ENCODE data around the gene ARHGAP26. TPM values are rescaled to one million over a fixed set of nuclear protein-coding genes. Genes with fewer than 3 reads are reported as not detected.

The ARHGAP26 gene
- polyA plus RNA-seq, 1 donor (not counting 4 experiments of a cell fraction or from before 2014, with no cell fraction given): 3.9 TPM

- H3K4me2 ChIP-seq (ENCODE audit: control insufficient read depth, extremely low read depth, insufficient read depth, low read depth, low read length): no peak overlapping the region
- FAIRE-seq: no peak
- no peaks in the 10 kb centered on the region for H3K9me1 ChIP-seq (ENCODE audit: control insufficient read depth, extremely low read depth, insufficient read depth, low read length)
- DNase-seq (ENCODE audit: low read depth, low spot score): no peak
- H3K27me3 ChIP-seq (ENCODE audit: control insufficient read depth, extremely low read depth, insufficient read depth, low read length): no peaks in the 10 kb centered on the region
- no peak overlapping the region for H3K27ac ChIP-seq (ENCODE audit: control insufficient read depth, insufficient read depth, low read length)
- H3K4me3 ChIP-seq (ENCODE audit: control insufficient read depth in 2 of 3, extremely low read depth in 1 of 3, insufficient read depth in 2 of 3, low read depth in 1 of 3, low read length in 3 of 3): no peak overlapping the region
- peaks cover 2% of the 10 kb centered on the region for H4K20me1 ChIP-seq (ENCODE audit: control insufficient read depth, extremely low read depth, insufficient read depth, low read length)
- H3K4me1 ChIP-seq (ENCODE audit: control insufficient read depth, extremely low read depth, insufficient read depth, low read length): no peaks in the 10 kb centered on the region
- no peak overlapping the region for H3K9ac ChIP-seq (ENCODE audit: control insufficient read depth, extremely low read depth, insufficient read depth, low read length)
- no peak for TF ChIP-seq CTCF (optimal IDR thresholded peaks at IDR 0.05 in 1 of 3, IDR thresholded peaks at IDR 0.05 in 1 of 3, conservative IDR thresholded peaks at IDR 0.05 in 1 of 3; ENCODE audit: extremely low read depth in 1 of 3, insufficient read depth in 2 of 3, low read length in 3 of 3)
- TF ChIP-seq EZH2 (IDR thresholded peaks at IDR 0.05; ENCODE audit: low read length): no peak
- no peaks in the 10 kb centered on the region for H3K9me3 ChIP-seq (ENCODE audit: control insufficient read depth, low read depth, low read length)
- H2AFZ ChIP-seq (ENCODE audit: control insufficient read depth, low read length): no peak overlapping the region
- no peaks in the 10 kb centered on the region for H3K79me2 ChIP-seq (ENCODE audit: control insufficient read depth, insufficient read depth, low read length)
- dilution Hi-C loops (cut with MboI; ENCODE audit: extremely low pct_ligation_motif_present, low sequenced_read_pairs): no loop called here
- no peaks in the 10 kb centered on the region for H3K36me3 ChIP-seq (ENCODE audit: control insufficient read depth in 2 of 2, extremely low read depth in 1 of 2, insufficient read depth in 2 of 2, low read length in 2 of 2)
These were observed 76.2 kb downstream of the ARHGAP26 start for GRCh38 chr5:142846406-142846805.

- Histone ChIP-seq H3K4me1 (ENCODE audit: control insufficient read depth, extremely low read depth, insufficient read depth, low read length) (no peaks in the 10 kb centered on the region), H3K4me3 (ENCODE audit: control insufficient read depth in 2 of 3, extremely low read depth in 1 of 3, insufficient read depth in 2 of 3, low read depth in 1 of 3, low read length in 3 of 3) (no peak overlapping the region), H3K27me3 (ENCODE audit: control insufficient read depth, extremely low read depth, insufficient read depth, low read length) (no peaks in the 10 kb centered on the region), H2AFZ (ENCODE audit: control insufficient read depth, low read length) (no peak overlapping the region), H3K9ac (ENCODE audit: control insufficient read depth, extremely low read depth, insufficient read depth, low read length) (no peak overlapping the region), H4K20me1 (ENCODE audit: control insufficient read depth, extremely low read depth, insufficient read depth, low read length) (peaks cover 2% of the 10 kb centered on the region), H3K9me3 (ENCODE audit: control insufficient read depth, low read depth, low read length) (no peaks in the 10 kb centered on the region), H3K27ac (ENCODE audit: control insufficient read depth, insufficient read depth, low read length) (no peak overlapping the region), H3K36me3 (ENCODE audit: control insufficient read depth in 2 of 2, extremely low read depth in 1 of 2, insufficient read depth in 2 of 2, low read length in 2 of 2) (no peaks in the 10 kb centered on the region), H3K79me2 (ENCODE audit: control insufficient read depth, insufficient read depth, low read length) (no peaks in the 10 kb centered on the region), H3K9me1 (ENCODE audit: control insufficient read depth, extremely low read depth, insufficient read depth, low read length) (no peaks in the 10 kb centered on the region), H3K4me2 (ENCODE audit: control insufficient read depth, extremely low read depth, insufficient read depth, low read depth, low read length) (no peak overlapping the region)
- FAIRE-seq (no peak), DNase-seq (ENCODE audit: low read depth, low spot score) (no peak)
- dilution Hi-C loops (cut with MboI; ENCODE audit: extremely low pct_ligation_motif_present, low sequenced_read_pairs): no loop called here
- no peak for TF ChIP-seq EZH2 (IDR thresholded peaks at IDR 0.05; ENCODE audit: low read length)
- no peak for TF ChIP-seq CTCF (optimal IDR thresholded peaks at IDR 0.05 in 1 of 3, IDR thresholded peaks at IDR 0.05 in 1 of 3, conservative IDR thresholded peaks at IDR 0.05 in 1 of 3; ENCODE audit: extremely low read depth in 1 of 3, insufficient read depth in 2 of 3, low read length in 3 of 3)
These were observed 78.0 kb downstream of the ARHGAP26 start for GRCh38 chr5:142847898-142848790.

Measured in keratinocyte (primary cell).